ENCODE measurements around the gene FIP1L1.

DNA sequence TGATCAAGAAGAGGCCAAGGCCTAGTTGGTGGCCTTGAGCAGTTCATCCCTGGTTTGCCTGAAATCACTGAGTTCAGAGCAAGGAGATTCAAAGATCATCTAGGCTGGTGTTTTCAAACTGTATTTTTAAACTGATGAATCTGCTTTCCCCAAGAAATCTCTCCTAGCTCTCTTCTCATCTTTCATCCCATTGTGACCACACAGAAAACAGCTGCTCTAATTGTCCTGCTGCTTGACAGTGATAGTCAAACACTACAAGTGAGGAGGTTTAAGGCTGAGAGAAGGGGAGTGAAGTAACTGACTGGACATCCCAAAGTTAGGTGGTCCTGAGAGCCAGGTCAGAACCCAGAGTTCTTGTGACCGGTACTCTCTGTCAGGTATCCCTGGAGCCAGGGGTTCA lies 122.3 kb downstream of the FIP1L1 start:
- TF ChIP-seq RAD21 (conservative IDR thresholded peaks at IDR 0.05) (no peak), POLR2AphosphoS5 (IDR thresholded peaks at IDR 0.05) (no peak)
- TF ChIP-seq, protein P1, sequence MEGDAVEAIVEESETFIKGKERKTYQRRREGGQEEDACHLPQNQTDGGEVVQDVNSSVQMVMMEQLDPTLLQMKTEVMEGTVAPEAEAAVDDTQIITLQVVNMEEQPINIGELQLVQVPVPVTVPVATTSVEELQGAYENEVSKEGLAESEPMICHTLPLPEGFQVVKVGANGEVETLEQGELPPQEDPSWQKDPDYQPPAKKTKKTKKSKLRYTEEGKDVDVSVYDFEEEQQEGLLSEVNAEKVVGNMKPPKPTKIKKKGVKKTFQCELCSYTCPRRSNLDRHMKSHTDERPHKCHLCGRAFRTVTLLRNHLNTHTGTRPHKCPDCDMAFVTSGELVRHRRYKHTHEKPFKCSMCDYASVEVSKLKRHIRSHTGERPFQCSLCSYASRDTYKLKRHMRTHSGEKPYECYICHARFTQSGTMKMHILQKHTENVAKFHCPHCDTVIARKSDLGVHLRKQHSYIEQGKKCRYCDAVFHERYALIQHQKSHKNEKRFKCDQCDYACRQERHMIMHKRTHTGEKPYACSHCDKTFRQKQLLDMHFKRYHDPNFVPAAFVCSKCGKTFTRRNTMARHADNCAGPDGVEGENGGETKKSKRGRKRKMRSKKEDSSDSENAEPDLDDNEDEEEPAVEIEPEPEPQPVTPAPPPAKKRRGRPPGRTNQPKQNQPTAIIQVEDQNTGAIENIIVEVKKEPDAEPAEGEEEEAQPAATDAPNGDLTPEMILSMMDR (IDR thresholded peaks at IDR 0.05; ENCODE audit: poor library complexity, severe bottlenecking), result no peak
